Measurements from ENCODE around the gene ARHGAP11B.
"Not testable (repeated sequence)": the region's sequence is repeated elsewhere in the genome, so short reads cannot be mapped to it uniquely, and the experiment has no call there.

GRCh38 chr15:30685709-30686285, 59.9 kb downstream of the ARHGAP11B start:
- TF ChIP-seq CTCF, POLR2A (IDR thresholded peaks at IDR 0.05): not testable (repeated sequence)

All from lower leg skin (tissue), 3 donors.